HFFc6 (cell line): ENCODE data around the gene DNAJC5. TPM values are rescaled to one million over a fixed set of nuclear protein-coding genes. Genes with fewer than 3 reads are reported as not detected.
A peak's percentile ranks its signal among the peaks of the same experiment; 100 is the strongest.

Experiments
- DNase-seq: peaks from one replicate; pipeline ENCODE4 v3.0.0-alpha.2; 2018
- H3K27ac Mint-ChIP-seq: 2 replicates; pipeline ENCODE4 v1.8.0; 2020; ENCODE audit warnings: mild to moderate bottlenecking, mixed read lengths
- H3K27me3 Mint-ChIP-seq: 2 replicates; pipeline ENCODE4 v1.8.0; 2021; ENCODE audit warnings: mild to moderate bottlenecking, moderate library complexity, mixed read lengths; ENCODE audit not compliant: insufficient read depth
- H3K36me3 Mint-ChIP-seq: 2 replicates; pipeline ENCODE4 v1.8.0; 2021; ENCODE audit warnings: low read depth, mixed read lengths
- H3K4me1 Mint-ChIP-seq: 2 replicates; pipeline ENCODE4 v1.8.0; 2020; ENCODE audit warnings: low read depth, mixed read lengths
- H3K4me3 Mint-ChIP-seq: 2 replicates; pipeline ENCODE4 v1.8.0; 2020; ENCODE audit warnings: mild to moderate bottlenecking, moderate library complexity, mixed read lengths
- H3K9me3 Mint-ChIP-seq: 2 replicates; pipeline ENCODE4 v1.8.0; 2020; ENCODE audit warnings: mild to moderate bottlenecking, mixed read lengths
- CTCF ChIP-seq: fragments of 200-600 bp; sonication (generic); IDR thresholded peaks from 2 replicates; pipeline ENCODE4 v1.5.0; 2021; ENCODE audit warnings: antibody characterized with exemption, mild to moderate bottlenecking
- microRNA-seq: library from miRNA; unstranded; fragments of <30 nt; microRNA quantifications from one replicate; pipeline ENCODE4, GENCODE V29; 2019
- total RNA-seq, 6 experiments: library from RNA; stranded (reverse); fragmentation: NEBNext Ultra II Directional; extraction: Animal tissue kit (Norgen Biotek cat#: 25700); gene quantifications; 2 replicates in 1 of 6; 3 replicates in 5 of 6; pipeline ENCODE4 v1.2.3, GENCODE V29; 2021

The DNAJC5 gene
- total RNA-seq, 6 experiments from 2014 or later = 52.0 to 65.8 (median 56.2) TPM

- Mint-ChIP-seq H3K4me3 (peak within 1 kb of the TSS; percentile 90), H3K27me3 (no peaks in the 10 kb centered on the region; the same call in none of the 2 replicates), H3K36me3 (peaks cover 28% of the 10 kb centered on the region), H3K27ac (peak within 1 kb of the TSS; percentile 86), H3K9me3 (no peaks in the 10 kb centered on the region), H3K4me1 (peaks cover 43% of the 10 kb centered on the region)
- peak; percentile 91 for DNase-seq
- peak; percentile 88 for TF ChIP-seq CTCF
Measured at GRCh38 chr20:63980806-63981728, 86.1 kb downstream of the DNAJC5 start, which contains the start of gene PRPF6. PRPF6 (plus strand) TSS chr20:63981132; CDS start chr20:63981246, 114 bp downstream.

GRCh38 chr20:63982937-63983336 lies 88.0 kb downstream of the DNAJC5 start:
- 0 out of 2 replicates have a peak overlapping the region, but pooled peaks have one; percentile 20 for H3K27ac Mint-ChIP-seq
- H3K36me3 Mint-ChIP-seq = peaks cover 28% of the 10 kb centered on the region
- H3K27me3 Mint-ChIP-seq = peaks cover under 1% of the 10 kb centered on the region
- TF ChIP-seq CTCF = no peak
- no peaks in the 10 kb centered on the region for H3K9me3 Mint-ChIP-seq
- no peak for DNase-seq
- H3K4me3 Mint-ChIP-seq = peak overlapping the region; percentile 90; the same call in 1 of the 2 replicates
- peaks cover 37% of the 10 kb centered on the region for H3K4me1 Mint-ChIP-seq

Small RNAs within 50 kb of the gene (microRNA-seq; reads per million reads assigned to microRNA genes)
- gene MIR1914 = 7.0 reads per million
- gene MIR647 = not detected
- gene MIR941-1 = not detected
- gene MIR941-2 = not detected
- not detected for gene MIR941-3
- not detected for gene MIR941-4
- not detected for gene MIR941-5

Other genes with a start within 250 kb of the DNAJC5 start
- 1 to 10 TPM in 5 of 6 experiments, under 1 TPM in 1; 0.77 to 3.2 (median 1.5) TPM for gene STMN3, start 241.7 kb upstream of the DNAJC5 start, total RNA-seq
- 10 to 100 TPM; 19.0 to 26.8 (median 22.7) TPM for gene RTEL1, start 236.8 kb upstream of the DNAJC5 start, total RNA-seq
- 1 to 10 TPM in 3 of 6 experiments, under 1 TPM in 3; 0.33 to 1.8 (median 1.1) TPM for gene TNFRSF6B, start 198.5 kb upstream of the DNAJC5 start, total RNA-seq
- 10 to 100 TPM; 35.1 to 44.2 (median 37.4) TPM for gene ARFRP1, start 187.2 kb upstream of the DNAJC5 start, total RNA-seq
- 10 to 100 TPM; 18.3 to 22.9 (median 19.6) TPM for gene ZGPAT, start 187.1 kb upstream of the DNAJC5 start, total RNA-seq
- 1 to 10 TPM; 3.4 to 6.1 (median 4.6) TPM for gene LIME1, start 158.5 kb upstream of the DNAJC5 start, total RNA-seq
- gene SLC2A4RG, start 155.3 kb upstream of the DNAJC5 start, total RNA-seq = 100 to 1,000 TPM in 3 of 6 experiments, 10 to 100 TPM in 3; 89.6 to 122 (median 102) TPM
- gene ZBTB46, start 63.9 kb upstream of the DNAJC5 start, total RNA-seq = 1 to 10 TPM in 2 of 6 experiments, under 1 TPM in 4; 0.38 to 1.1 (median 0.64) TPM
- gene ABHD16B, start 33.6 kb upstream of the DNAJC5 start, total RNA-seq = not detected
- gene TPD52L2, start 29.9 kb upstream of the DNAJC5 start, total RNA-seq = 100 to 1,000 TPM; 161 to 196 (median 169) TPM
- 10 to 100 TPM; 17.2 to 21.7 (median 19.4) TPM for gene UCKL1, start 61.3 kb downstream of the DNAJC5 start, total RNA-seq
- 10 to 100 TPM; 20.7 to 26.1 (median 21.4) TPM for gene ZNF512B, start 74.8 kb downstream of the DNAJC5 start, total RNA-seq
- 1 to 10 TPM; 1.3 to 3.0 (median 2.1) TPM for gene SAMD10, start 84.5 kb downstream of the DNAJC5 start, total RNA-seq
- gene PRPF6, start 86.0 kb downstream of the DNAJC5 start, total RNA-seq = 10 to 100 TPM; 70.7 to 73.2 (median 72.9) TPM
- gene C20orf204, start 141.1 kb downstream of the DNAJC5 start, total RNA-seq = under 1 TPM; 0.32 to 0.57 (median 0.42) TPM
- gene SOX18, start 154.5 kb downstream of the DNAJC5 start, total RNA-seq = under 1 TPM in 2 of 6 experiments, not detected in 4; 0.10 to 0.17 TPM
- gene TCEA2, start 168.1 kb downstream of the DNAJC5 start, total RNA-seq = 10 to 100 TPM; 36.8 to 47.4 (median 41.5) TPM
- 10 to 100 TPM; 11.0 to 16.3 (median 12.9) TPM for gene RGS19, start 184.4 kb downstream of the DNAJC5 start, total RNA-seq
- gene OPRL1, start 185.0 kb downstream of the DNAJC5 start, total RNA-seq = under 1 TPM; 0.27 to 1.00 (median 0.41) TPM
- gene LKAAEAR1, start 189.3 kb downstream of the DNAJC5 start, total RNA-seq = not detected
- gene NPBWR2, start 212.4 kb downstream of the DNAJC5 start, total RNA-seq = not detected